HEK293 (cell line): Measurements from ENCODE around the gene CIROP.

ENCODE experiments used
- AEBP2 ChIP-seq: fragments of 450-650 bp; formaldehyde crosslinking; IDR thresholded peaks from 2 replicates; pipeline ENCODE4 v1.5.1; 2016; ENCODE audit warnings: missing biosample characterization, missing genetic modification characterization, borderline replicate concordance
- HOXD13 ChIP-seq: sonication (generic); formaldehyde crosslinking; IDR thresholded peaks from 2 replicates; pipeline ENCODE4 v1.8.0; 2022; ENCODE audit warnings: missing genetic modification reagents, borderline replicate concordance
- ZFP3 ChIP-seq: fragments of 450-650 bp; formaldehyde crosslinking; IDR thresholded peaks from 2 replicates; pipeline ENCODE4 v1.5.1; 2016; ENCODE audit warnings: low read depth, missing biosample characterization, missing genetic modification characterization
- ZFP37 ChIP-seq: fragments of 450-650 bp; formaldehyde crosslinking; IDR thresholded peaks from 2 replicates; pipeline ENCODE4 v1.5.1; 2016; ENCODE audit warnings: missing biosample characterization, missing genetic modification characterization
- ZNF239 ChIP-seq: fragments of 450-650 bp; formaldehyde crosslinking; IDR thresholded peaks from 2 replicates; pipeline ENCODE4 v1.5.1; 2016; ENCODE audit warnings: missing biosample characterization, missing genetic modification characterization
- ZNF274 ChIP-seq, 2 experiments: fragments of 200-500 bp in 1 of 2; fragments of 450-650 bp in 1 of 2; sonication (Bioruptor generic) in 1 of 2; formaldehyde crosslinking in 1 of 2; IDR thresholded peaks; 2 replicates each; pipeline versions ENCODE4 v1.5.1 to v1.6.1; 2014 to 2016; ENCODE audit warnings: borderline replicate concordance in 1 of 2, inconsistent platforms in 1 of 2, low read length in 1 of 2, missing biosample characterization in 1 of 2, missing genetic modification characterization in 1 of 2
- ZNF350 ChIP-seq: fragments of 450-650 bp; formaldehyde crosslinking; IDR thresholded peaks from 2 replicates; pipeline ENCODE4 v1.5.0; 2017; ENCODE audit warnings: missing biosample characterization, mild to moderate bottlenecking, missing genetic modification characterization
- ZNF549 ChIP-seq: fragments of 450-650 bp; IDR thresholded peaks from 2 replicates; pipeline ENCODE4 v1.5.1; 2018; ENCODE audit warnings: missing biosample characterization, missing genetic modification characterization, mild to moderate bottlenecking, inconsistent platforms, moderate library complexity
- ZNF558 ChIP-seq: fragments of 450-650 bp; formaldehyde crosslinking; IDR thresholded peaks from 2 replicates; pipeline ENCODE4 v1.5.1; 2016; ENCODE audit warnings: missing biosample characterization, missing genetic modification characterization
- ZNF707 ChIP-seq: fragments of 450-650 bp; formaldehyde crosslinking; IDR thresholded peaks from 2 replicates; pipeline ENCODE4 v1.5.1; 2016; ENCODE audit warnings: missing biosample characterization, missing genetic modification characterization
- TF ChIP-seq, protein P1 (sequence below): fragments of 450-650 bp; formaldehyde crosslinking; IDR thresholded peaks from 2 replicates; pipeline ENCODE4 v1.5.1; 2016; ENCODE audit warnings: missing biosample characterization, missing genetic modification characterization
- TF ChIP-seq, protein P2 (sequence below): fragments of 450-650 bp; formaldehyde crosslinking; IDR thresholded peaks from 2 replicates; pipeline ENCODE4 v1.5.1; 2016; ENCODE audit warnings: missing biosample characterization, missing genetic modification characterization

GRCh38 chr14:23080474-23080873 lies 24.3 kb downstream of the CIROP start:
- TF ChIP-seq, protein P1, sequence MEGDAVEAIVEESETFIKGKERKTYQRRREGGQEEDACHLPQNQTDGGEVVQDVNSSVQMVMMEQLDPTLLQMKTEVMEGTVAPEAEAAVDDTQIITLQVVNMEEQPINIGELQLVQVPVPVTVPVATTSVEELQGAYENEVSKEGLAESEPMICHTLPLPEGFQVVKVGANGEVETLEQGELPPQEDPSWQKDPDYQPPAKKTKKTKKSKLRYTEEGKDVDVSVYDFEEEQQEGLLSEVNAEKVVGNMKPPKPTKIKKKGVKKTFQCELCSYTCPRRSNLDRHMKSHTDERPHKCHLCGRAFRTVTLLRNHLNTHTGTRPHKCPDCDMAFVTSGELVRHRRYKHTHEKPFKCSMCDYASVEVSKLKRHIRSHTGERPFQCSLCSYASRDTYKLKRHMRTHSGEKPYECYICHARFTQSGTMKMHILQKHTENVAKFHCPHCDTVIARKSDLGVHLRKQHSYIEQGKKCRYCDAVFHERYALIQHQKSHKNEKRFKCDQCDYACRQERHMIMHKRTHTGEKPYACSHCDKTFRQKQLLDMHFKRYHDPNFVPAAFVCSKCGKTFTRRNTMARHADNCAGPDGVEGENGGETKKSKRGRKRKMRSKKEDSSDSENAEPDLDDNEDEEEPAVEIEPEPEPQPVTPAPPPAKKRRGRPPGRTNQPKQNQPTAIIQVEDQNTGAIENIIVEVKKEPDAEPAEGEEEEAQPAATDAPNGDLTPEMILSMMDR (tag by site-specific recombination) = no peak
- TF ChIP-seq, protein P2, sequence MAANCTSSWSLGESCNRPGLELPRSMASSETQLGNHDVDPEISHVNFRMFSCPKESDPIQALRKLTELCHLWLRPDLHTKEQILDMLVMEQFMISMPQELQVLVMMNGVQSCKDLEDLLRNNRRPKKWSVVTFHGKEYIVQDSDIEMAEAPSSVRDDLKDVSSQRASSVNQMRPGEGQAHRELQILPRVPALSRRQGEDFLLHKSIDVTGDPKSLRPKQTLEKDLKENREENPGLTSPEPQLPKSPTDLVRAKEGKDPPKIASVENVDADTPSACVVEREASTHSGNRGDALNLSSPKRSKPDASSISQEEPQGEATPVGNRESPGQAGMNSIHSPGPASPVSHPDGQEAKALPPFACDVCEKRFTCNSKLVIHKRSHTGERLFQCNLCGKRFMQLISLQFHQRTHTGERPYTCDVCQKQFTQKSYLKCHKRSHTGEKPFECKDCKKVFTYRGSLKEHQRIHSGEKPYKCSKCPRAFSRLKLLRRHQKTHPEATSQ (tag by site-specific recombination) = no peak
- TF ChIP-seq ZNF274 (IDR thresholded peaks at IDR 0.05; ENCODE audit: low read length) (no peak), ZNF274 (tag by site-specific recombination; IDR thresholded peaks at IDR 0.05; ENCODE audit: borderline replicate concordance) (no peak), HOXD13 (no peak), ZNF350 (tag by site-specific recombination) (no peak), ZNF707 (no peak), ZNF558 (tag by site-specific recombination) (no peak), ZFP3 (tag by site-specific recombination) (no peak), AEBP2 (no peak), ZNF549 (tag by site-specific recombination) (no peak), ZNF239 (no peak), ZFP37 (no peak)
